HL-60/S4 (cell line): ENCODE measurements around the gene ELF1.
"Not testable (repeated sequence)": the region's sequence is repeated elsewhere in the genome, so short reads cannot be mapped to it uniquely, and the experiment has no call there.

Source experiments
- in situ Hi-C: fragments of 300-500 bp; cut with MboI; formaldehyde crosslinking; loops from 2 replicates; pipeline ENCODE4 v1.14.3; 2022; ENCODE audit warnings: low sequenced_read_pairs

Gene ELF1

GRCh38 chr13:40984668-40985366 is 34.3 kb downstream of the ELF1 start:
- in situ Hi-C loops = no loop called here

GRCh38 chr13:40983725-40984667 is 35.1 kb downstream of the ELF1 start:
- in situ Hi-C loops = no loop called here

- in situ Hi-C loops = no loop called here
Measured at GRCh38 chr13:40983259-40983658, 35.9 kb downstream of the ELF1 start.

- in situ Hi-C loops = no loop called here
Measured at GRCh38 chr13:40982772-40983171, 36.3 kb downstream of the ELF1 start.

DNA sequence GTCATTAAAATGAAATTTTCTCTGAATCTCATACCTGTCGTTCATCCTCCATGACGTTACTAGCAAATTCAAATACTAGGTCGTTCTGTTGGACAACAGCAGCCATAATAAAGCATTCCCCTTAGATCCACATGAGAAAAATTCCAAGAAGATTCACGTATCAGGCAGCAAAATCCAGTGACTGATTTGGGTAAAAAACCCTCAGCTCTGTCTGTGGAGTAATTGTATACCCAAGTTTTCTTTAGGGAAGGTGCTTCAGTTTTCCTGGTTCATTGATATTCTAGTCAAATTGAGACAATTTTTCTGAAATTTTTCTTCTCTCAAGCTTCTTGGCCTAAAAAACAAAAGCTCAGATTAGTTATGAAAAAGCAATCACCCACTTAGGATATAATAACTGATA is 37.2 kb downstream of the ELF1 start:
- in situ Hi-C loops = no loop called here

DNA sequence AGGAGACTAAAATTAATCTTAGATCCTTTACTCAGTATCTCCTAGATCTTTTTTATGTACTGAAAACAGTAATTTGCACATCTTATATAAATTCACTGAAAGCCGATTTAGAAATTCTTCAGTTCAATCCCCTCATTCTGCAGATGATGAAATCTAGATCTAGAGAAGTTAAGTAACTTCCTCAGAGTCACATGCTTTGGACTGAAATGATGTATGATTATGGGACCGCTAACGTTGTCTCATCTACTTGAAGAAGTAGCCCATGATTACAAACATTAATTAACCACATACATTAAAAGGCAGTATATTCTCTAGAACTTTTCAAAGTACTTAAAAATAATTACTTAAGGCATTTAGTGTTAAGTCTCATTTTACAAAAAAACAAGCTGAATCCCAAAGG is 37.8 kb downstream of the ELF1 start:
- in situ Hi-C loops = no loop called here

DNA sequence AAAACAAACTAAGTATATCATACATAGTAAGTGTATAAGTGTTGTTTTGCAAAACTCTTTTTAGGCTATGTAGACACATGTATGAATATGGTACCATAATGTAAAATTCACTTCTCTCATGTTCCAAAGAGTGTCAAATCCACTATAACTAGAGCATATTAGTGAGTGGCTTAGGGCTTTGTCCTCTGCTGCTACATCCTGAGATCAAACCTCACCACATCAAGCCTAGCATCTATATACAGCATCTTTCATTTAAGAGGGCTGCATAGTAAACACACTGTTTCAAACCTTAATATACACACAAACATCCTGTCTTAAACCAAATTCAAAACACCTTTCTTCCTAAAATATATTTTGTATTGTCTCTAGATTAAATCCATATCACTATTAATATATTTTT is 38.7 kb downstream of the ELF1 start:
- in situ Hi-C loops = no loop called here

DNA sequence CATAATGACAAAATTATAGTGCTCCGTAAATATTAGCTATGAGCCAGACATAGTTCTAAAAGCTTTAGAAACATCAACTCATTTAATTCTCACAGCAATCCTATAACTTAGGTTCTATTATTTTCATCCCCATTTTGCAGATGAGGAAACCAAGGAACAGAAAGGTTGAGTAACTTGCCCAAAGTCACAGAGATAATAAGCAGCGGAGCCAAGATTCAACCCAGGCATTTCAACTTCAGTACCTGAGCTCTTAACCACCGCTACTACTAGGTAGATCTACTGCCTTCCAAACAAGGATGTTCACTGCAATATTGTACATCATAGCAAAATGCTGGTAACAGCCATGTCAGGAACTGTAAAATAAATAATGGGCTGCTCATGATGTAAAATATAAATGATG is 39.9 kb downstream of the ELF1 start:
- in situ Hi-C loops = no loop called here

DNA sequence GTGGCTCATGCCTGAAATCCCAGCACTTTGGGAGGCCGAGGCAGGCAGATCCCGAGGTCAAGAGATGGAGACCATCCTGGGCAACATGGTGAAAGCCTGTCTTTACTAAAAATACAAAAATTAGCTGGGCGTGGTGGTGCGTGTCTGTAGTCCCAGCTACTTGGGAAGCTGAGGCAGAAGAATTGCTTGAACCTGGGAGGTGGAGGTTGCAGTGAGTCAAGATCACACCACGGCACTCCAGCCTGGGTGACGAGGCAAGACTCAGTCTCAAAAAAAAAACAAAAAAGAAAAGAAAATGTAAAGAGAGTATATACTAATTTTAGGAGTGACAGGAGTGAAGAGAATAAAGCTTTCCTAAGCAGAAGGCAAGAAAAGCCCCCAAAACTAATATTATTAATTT is 41.0 kb downstream of the ELF1 start:
- in situ Hi-C loops = not testable (repeated sequence)

DNA sequence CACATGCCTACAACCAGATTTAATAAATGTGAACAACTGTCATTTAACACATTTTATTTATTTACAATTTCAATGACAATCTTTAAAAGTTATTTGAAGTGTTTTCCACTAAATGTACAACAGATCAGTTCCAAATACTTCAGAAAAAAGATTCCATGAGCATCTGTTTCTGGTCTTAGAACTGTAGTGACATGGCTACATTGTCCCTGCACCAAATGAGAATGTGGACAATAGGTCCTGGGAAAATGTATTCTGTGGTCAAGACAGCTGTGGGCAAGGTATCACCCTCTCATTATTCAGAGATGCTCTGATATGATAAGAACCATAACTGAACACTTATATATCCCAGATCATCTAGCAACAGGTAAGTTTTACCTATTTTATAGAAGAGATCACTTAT is 43.7 kb downstream of the ELF1 start:
- in situ Hi-C loops = no loop called here

DNA sequence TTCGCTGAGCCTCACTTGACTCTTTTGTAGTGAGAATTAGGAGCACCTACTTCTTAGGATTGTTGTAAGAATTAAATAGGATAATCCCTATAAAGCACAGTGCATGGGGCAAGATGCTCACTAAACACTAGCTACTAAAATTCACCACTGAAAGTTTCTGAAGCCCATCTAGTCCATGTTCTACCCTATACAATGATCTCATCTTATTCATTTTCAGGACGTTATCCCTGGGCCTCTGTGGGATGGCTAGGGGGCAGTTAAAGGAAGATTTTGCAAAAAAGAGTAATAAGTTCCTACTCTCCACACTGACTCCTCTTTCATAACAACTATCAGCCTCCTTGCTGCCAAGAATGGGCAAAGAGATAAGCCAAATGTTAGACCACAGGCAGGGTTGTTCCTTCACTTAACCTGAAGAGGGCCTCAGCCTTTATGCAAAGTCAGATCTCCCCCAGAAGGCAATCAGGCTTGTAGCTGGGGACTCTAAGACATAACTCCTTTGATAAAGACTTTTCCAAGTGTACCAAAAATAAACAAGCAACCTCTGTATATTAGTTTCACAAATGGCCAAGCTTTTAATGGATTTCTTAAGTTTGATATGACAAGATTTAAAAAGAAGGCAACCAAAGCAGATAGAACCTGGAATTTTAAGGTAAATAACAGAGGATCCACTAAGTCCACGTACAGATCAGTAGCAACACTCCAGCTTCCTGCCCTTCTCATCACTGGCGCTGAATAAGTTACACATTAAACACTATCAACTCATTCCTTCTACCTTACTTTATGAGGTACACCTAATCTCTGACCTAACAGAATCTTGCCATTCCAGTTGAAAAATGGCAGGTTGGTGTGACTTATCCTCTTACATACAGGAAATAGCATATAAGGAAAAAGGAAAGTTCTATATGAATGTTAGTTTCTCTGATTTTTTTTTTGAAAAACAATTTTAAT is 44.4 kb downstream of the ELF1 start:
- in situ Hi-C loops = no loop called here

GRCh38 chr13:40973409-40973808 is 45.7 kb downstream of the ELF1 start:
- in situ Hi-C loops = no loop called here

GRCh38 chr13:40971321-40971720 is 47.8 kb downstream of the ELF1 start:
- in situ Hi-C loops = no loop called here

- in situ Hi-C loops = no loop called here
Measured at GRCh38 chr13:40970803-40971202, 48.3 kb downstream of the ELF1 start.

- in situ Hi-C loops = no loop called here
Measured at GRCh38 chr13:40969169-40969901, 49.8 kb downstream of the ELF1 start.

DNA sequence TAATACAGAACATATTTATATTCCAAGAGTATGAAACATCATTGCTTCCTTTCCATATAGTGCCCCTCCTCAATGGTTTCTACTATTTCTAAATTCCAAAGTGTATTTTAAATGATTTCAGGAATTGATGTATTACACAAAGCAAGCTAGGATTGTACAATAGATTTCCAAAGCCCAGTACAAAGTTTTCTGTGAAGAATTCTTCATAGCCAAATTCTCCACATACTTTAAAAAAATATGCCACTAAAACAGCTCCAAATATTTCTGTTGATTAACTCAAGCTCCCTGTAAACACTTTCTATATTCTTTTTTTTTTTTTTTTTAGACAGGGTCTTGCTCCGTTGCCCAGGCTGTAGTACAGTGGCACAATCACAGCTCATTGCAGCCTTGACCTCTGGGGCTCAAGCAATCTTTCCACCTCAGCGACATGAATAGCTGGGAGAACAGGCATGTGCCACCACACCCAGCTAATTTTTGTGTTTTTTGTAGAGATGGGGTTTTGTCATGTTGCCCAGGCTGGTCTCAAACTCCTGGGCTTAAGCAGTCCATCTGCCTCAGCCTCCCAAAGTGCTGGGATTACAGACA is 50.6 kb downstream of the ELF1 start:
- in situ Hi-C loops = no loop called here

GRCh38 chr13:40966298-40966697 is 52.8 kb downstream of the ELF1 start:
- in situ Hi-C loops = no loop called here

GRCh38 chr13:40963927-40964326 is 55.2 kb downstream of the ELF1 start:
- in situ Hi-C loops = no loop called here

- in situ Hi-C loops = no loop called here
Measured at GRCh38 chr13:40961826-40962225, 57.3 kb downstream of the ELF1 start.

GRCh38 chr13:40961214-40961613 is 57.9 kb downstream of the ELF1 start:
- in situ Hi-C loops = no loop called here
